Brain microvascular endothelial cell (primary cell): ENCODE data around the gene DIAPH3.

Experiments
- DNase-seq: peaks from one replicate; pipeline ENCODE4 v3.0.0-alpha.2; 2020
- H3K27ac ChIP-seq: fragments of 250-450 bp; sonication (Bioruptor Pico); 2 replicates; pipeline ENCODE4 v1.5.1; 2020; ENCODE audit warnings: mild to moderate bottlenecking, moderate library complexity
- H3K27me3 ChIP-seq: fragments of 250-450 bp; sonication (Bioruptor Pico); replicated peaks from 2 replicates; pipeline ENCODE4 v1.5.1; 2020; ENCODE audit warnings: mild to moderate bottlenecking
- H3K36me3 ChIP-seq: fragments of 250-450 bp; sonication (Bioruptor Pico); replicated peaks from 2 replicates; pipeline ENCODE4 v1.5.1; 2020; ENCODE audit warnings: mild to moderate bottlenecking
- H3K4me3 ChIP-seq: 2 replicates; pipeline ENCODE4 v1.5.1; 2011; ENCODE audit warnings: low read depth, mild to moderate bottlenecking, control low read depth, low read length, moderate library complexity
- in situ Hi-C: cut with HindIII; loops from 2 replicates; pipeline ENCODE4 v1.10.0; 2017; ENCODE audit warnings: low sequenced_read_pairs, low pct_ligation_motif_present
- TF ChIP-seq, protein P1 (sequence below): IDR thresholded peaks from 2 replicates; pipeline ENCODE4 v1.5.1; 2011; ENCODE audit warnings: low read depth, mild to moderate bottlenecking, moderate library complexity, low read length, control low read depth, inconsistent platforms; ENCODE audit errors: missing control alignments

DIAPH3 gene

DNA sequence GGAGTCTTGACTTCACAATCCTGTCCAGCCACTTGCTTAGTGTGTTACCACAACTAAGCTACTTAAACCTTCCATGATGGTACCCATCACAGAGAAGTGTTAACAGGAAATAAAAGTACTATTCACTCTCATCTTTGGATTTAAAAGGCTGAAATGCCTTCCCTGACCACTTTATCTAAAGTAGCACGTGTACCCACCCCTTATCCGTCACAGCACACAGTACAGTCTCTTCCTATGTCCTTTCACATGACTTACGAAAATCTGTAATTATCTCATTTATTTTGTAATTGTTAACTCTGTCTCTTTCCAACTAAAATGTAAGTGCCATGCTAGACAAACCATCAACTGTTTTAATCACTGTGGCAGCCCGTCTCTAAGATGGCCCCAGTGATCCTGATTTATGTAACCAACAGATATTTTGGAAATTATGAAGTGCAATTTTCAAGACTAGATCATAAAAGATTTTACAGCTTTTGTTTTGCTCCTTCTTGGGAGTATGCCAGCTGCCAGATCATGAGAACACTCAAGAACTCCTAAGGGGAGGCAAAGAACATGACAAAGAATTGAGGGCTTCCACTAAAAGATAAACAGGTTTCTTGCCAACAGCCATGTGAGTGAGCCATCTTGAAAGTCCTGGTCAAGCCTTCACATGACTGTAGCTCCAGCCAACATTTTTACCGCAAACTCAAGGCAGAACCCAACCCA, 44.9 kb downstream of the DIAPH3 start:
- in situ Hi-C loops, result no loop called here
- DNase-seq, result no peak
- Histone ChIP-seq H3K27ac (no peak overlapping the region), H3K36me3 (no peaks in the 10 kb centered on the region), H3K4me3 (no peak overlapping the region), H3K27me3 (no peaks in the 10 kb centered on the region)
- TF ChIP-seq, protein P1, sequence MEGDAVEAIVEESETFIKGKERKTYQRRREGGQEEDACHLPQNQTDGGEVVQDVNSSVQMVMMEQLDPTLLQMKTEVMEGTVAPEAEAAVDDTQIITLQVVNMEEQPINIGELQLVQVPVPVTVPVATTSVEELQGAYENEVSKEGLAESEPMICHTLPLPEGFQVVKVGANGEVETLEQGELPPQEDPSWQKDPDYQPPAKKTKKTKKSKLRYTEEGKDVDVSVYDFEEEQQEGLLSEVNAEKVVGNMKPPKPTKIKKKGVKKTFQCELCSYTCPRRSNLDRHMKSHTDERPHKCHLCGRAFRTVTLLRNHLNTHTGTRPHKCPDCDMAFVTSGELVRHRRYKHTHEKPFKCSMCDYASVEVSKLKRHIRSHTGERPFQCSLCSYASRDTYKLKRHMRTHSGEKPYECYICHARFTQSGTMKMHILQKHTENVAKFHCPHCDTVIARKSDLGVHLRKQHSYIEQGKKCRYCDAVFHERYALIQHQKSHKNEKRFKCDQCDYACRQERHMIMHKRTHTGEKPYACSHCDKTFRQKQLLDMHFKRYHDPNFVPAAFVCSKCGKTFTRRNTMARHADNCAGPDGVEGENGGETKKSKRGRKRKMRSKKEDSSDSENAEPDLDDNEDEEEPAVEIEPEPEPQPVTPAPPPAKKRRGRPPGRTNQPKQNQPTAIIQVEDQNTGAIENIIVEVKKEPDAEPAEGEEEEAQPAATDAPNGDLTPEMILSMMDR, result no peak

DNA sequence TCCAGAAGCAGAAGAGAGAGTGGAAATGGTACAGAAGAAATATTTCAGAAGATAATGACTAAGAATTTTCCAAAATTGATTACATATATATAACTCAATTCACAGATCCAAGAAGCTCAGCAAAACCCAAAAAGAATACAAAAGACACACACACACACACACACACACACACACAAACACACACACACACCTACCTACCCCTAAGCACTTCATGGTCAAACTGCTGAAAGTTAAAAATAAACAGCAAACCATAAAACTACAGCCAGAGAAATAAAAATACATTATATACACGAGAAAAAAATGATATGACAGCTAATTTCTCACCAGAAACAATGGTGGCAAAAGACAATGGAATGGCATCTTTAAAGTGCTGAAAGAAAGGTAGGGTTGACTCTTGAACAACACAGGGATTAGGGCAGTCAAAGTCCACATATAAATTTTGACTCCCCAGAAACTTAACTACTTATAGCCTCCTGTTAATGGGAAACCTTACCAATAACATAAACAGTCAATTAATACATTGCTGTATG, 49.2 kb downstream of the DIAPH3 start:
- TF ChIP-seq, protein P1, result no peak
- Histone ChIP-seq H3K36me3 (no peaks in the 10 kb centered on the region), H3K4me3 (no peak overlapping the region), H3K27me3 (no peaks in the 10 kb centered on the region), H3K27ac (no peak overlapping the region)
- no peak for DNase-seq
- in situ Hi-C loops, result no loop called here

DNA sequence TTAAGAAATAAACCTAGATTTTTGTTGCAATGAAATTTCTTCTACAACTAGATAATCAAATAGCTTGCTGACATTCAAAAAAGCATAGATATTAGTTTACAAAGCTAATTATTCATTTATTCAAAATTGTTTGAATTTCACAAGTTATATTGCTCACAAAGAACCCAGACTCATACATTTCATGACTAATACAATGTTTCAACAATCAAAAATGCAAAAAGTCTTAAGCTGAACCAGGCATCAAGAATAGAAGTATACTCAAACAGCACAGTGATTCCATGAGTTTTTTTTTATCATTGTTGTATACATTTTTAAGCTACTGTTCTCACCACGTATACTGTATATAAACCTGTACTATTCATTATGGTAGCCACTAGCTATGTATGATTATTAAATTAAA, 51.0 kb downstream of the DIAPH3 start:
- Histone ChIP-seq H3K4me3 (no peak overlapping the region), H3K27ac (peak overlapping the region; percentile 61), H3K36me3 (no peaks in the 10 kb centered on the region), H3K27me3 (no peaks in the 10 kb centered on the region)
- in situ Hi-C loops, result no loop called here
- TF ChIP-seq, protein P1, result no peak
- DNase-seq, result no peak

DNA sequence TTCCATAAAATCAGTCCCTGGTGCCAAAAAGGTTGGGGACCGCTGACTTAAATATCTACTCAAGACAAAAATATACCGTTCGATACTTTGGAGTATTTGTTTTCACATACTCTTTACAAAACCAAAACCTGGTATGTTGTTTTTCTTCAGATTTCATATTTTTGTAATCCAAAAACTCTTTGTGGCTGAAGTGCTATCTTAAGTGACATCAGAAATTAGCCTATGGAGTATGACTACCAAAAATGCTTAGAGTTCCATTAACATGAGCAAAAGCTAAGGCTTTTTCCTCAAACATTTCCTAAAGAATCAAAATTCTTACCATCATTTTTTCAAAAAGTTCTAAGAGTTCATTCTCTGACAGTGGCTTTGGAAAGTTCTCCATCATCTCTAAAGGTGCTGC, 52.0 kb downstream of the DIAPH3 start:
- peak overlapping the region; percentile 61 for H3K27ac ChIP-seq
- H3K27me3 ChIP-seq, result no peaks in the 10 kb centered on the region
- TF ChIP-seq, protein P1, result no peak
- no peak for DNase-seq
- in situ Hi-C loops, result no loop called here
- H3K36me3 ChIP-seq, result no peaks in the 10 kb centered on the region
- H3K4me3 ChIP-seq, result no peak overlapping the region

DNA sequence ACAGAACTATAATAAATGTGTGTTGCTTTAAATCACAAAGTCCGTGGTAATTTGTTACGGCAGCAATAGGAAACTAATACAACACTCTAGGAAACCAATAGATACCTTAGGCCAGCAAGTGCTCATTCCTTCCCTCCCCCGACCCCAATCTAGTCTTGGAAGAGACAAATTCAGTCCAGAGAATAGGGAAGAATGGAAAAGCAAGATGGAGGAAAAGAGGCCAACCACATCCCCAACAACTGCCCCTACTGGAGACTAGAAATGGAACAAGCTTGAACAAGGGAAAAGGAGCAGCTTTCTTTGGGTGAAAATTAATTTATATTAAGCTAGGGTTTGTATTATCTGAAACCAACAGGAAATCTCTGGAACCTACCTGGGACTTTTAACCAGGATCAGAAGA, 54.4 kb downstream of the DIAPH3 start:
- no peak for DNase-seq
- no peaks in the 10 kb centered on the region for H3K36me3 ChIP-seq
- in situ Hi-C loops, result no loop called here
- no peaks in the 10 kb centered on the region for H3K27me3 ChIP-seq
- H3K4me3 ChIP-seq, result no peak overlapping the region
- H3K27ac ChIP-seq, result no peak overlapping the region
- TF ChIP-seq, protein P1, result no peak

DNA sequence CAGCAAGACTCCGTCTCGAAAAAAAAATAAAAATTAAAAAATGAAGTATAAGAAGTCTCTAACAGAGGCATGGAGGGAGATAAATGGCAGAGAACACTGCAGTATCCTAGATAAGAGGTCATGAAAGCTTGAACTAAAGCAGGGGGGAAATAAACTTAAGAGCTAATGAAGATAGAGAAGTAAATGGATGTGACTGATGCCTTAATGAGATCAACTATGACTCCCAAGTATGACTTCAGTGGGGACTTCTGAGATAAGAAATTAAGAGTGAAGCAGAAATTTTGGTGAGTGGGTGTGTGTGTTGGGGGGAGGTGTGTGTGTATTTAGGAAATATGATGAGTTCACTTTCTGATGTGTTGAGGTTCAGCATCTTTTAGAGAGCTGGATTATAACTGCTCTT, 55.1 kb downstream of the DIAPH3 start:
- no peaks in the 10 kb centered on the region for H3K27me3 ChIP-seq
- H3K36me3 ChIP-seq, result no peaks in the 10 kb centered on the region
- no peak for DNase-seq
- no peak overlapping the region for H3K27ac ChIP-seq
- TF ChIP-seq, protein P1, result no peak
- in situ Hi-C loops, result no loop called here
- H3K4me3 ChIP-seq, result no peak overlapping the region
